Stimulated activated CD8-positive, alpha-beta memory T cell treated with anti-CD3 and anti-CD28 coated beads, Interleukin-15, amount 100 ng/mL, for 48 hours (primary cell): ENCODE measurements around the gene LRRC4.

ENCODE experiments used
- DNase-seq, 2 donors: peaks; one replicate each; pipeline ENCODE4 v3.0.0-alpha.2; 2020; ENCODE audit warnings: low read depth in 2 of 2

The LRRC4 gene

GRCh38 chr7:128006550-128007302 lies 24.5 kb downstream of the LRRC4 start:
- no peak for DNase-seq

GRCh38 chr7:128005759-128006159 lies 25.5 kb downstream of the LRRC4 start:
- DNase-seq, result no peak

GRCh38 chr7:128005117-128005516 lies 26.1 kb downstream of the LRRC4 start:
- no peak for DNase-seq

GRCh38 chr7:128004623-128005022 lies 26.6 kb downstream of the LRRC4 start:
- DNase-seq, result no peak

GRCh38 chr7:128003787-128004186 lies 27.4 kb downstream of the LRRC4 start:
- no peak for DNase-seq

- DNase-seq, result no peak
These were observed 28.1 kb downstream of the LRRC4 start for GRCh38 chr7:128003167-128003566.

GRCh38 chr7:128000854-128001265 lies 30.4 kb downstream of the LRRC4 start:
- no peak for DNase-seq

GRCh38 chr7:128000048-128000447 lies 31.2 kb downstream of the LRRC4 start:
- no peak for DNase-seq

- no peak for DNase-seq
These were observed 32.6 kb downstream of the LRRC4 start for GRCh38 chr7:127998671-127999070.

- DNase-seq, result no peak
These were observed 33.9 kb downstream of the LRRC4 start for GRCh38 chr7:127997226-127997922.

- DNase-seq, result no peak
These were observed 34.8 kb downstream of the LRRC4 start for GRCh38 chr7:127996253-127997071.

- no peak for DNase-seq
These were observed 35.4 kb downstream of the LRRC4 start for GRCh38 chr7:127995881-127996215.

- no peak for DNase-seq
These were observed 35.9 kb downstream of the LRRC4 start for GRCh38 chr7:127995156-127995880.

GRCh38 chr7:127993987-127994386 lies 37.2 kb downstream of the LRRC4 start:
- DNase-seq, result no peak

- DNase-seq, result no peak
These were observed 37.9 kb downstream of the LRRC4 start for GRCh38 chr7:127993317-127993716.

- DNase-seq, result no peak
These were observed 42.5 kb downstream of the LRRC4 start for GRCh38 chr7:127988751-127989150.

GRCh38 chr7:127986581-127987521 lies 44.4 kb downstream of the LRRC4 start:
- DNase-seq, result no peak

- no peak for DNase-seq
These were observed 47.4 kb downstream of the LRRC4 start for GRCh38 chr7:127983804-127984332.

GRCh38 chr7:127981965-127982364 lies 49.3 kb downstream of the LRRC4 start:
- no peak for DNase-seq

- no peak for DNase-seq
These were observed 50.3 kb downstream of the LRRC4 start for GRCh38 chr7:127980901-127981300.

- DNase-seq, result no peak
These were observed 51.5 kb downstream of the LRRC4 start for GRCh38 chr7:127979728-127980126.
